Measurements from ENCODE around the gene SYT8.

DNA sequence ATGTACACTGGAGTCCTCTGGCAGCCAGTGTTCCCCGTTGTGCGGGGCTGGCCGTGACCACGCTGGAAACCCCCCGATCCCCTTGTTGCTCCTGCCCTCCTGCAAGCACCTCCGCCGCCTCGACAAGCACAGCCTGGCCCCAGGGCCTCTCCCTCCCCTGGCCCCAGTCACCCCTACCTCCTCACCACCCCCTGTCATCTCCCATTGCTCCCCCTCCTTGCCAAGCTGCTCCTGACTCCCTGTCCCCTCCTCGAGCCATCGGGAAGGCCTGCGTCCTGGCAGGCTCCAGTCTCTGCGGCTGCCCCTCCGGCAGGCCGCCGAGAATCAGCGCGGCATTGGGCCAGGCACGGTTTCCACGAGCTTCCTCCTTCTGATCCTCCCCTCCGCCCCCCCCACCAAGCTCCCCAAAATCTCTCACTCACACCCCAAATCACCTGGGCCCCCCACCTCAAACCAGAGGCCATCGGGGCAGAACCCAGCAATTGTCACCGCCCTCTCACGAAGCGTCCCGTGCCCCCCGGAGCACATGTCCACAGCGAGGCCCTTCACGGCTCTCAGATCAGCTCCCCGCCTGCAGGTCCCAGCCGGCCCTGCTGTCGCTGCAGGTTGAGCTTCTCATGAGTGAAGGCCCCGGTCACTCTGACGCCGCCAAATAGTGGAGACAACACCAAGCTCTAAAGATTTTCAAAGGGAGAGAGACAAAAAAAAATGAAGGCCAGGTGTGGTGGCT is 12.4 kb downstream of the SYT8 start:
- TF ChIP-seq POLR2AphosphoS5 (IDR thresholded peaks at IDR 0.05; ENCODE audit: low read depth, low read length), result no peak
- no peak for TF ChIP-seq POLR2A (IDR thresholded peaks at IDR 0.05; ENCODE audit: low read depth, low read length)

Measured in GM12891 (cell line).